Measurements from ENCODE around the gene AOPEP.

AOPEP gene

GRCh38 chr9:94881023-94881422, 154.5 kb downstream of the AOPEP start:
- Histone ChIP-seq H3K4me1 (ENCODE audit: control insufficient read depth, insufficient read depth, low read length) (no peaks in the 10 kb centered on the region), H3K4me3 (ENCODE audit: low read length) (no peak overlapping the region), H3K9ac (ENCODE audit: low read length) (no peak overlapping the region), H3K36me3 (ENCODE audit: control insufficient read depth, insufficient read depth, low read length) (no peaks in the 10 kb centered on the region), H3K27me3 (ENCODE audit: control insufficient read depth, insufficient read depth, low read length) (no peaks in the 10 kb centered on the region), H3K27ac (ENCODE audit: low read depth, low read length) (no peak overlapping the region)

- Histone ChIP-seq H3K4me3 (ENCODE audit: low read length) (no peak overlapping the region), H3K27ac (ENCODE audit: low read depth, low read length) (no peak overlapping the region), H3K4me1 (ENCODE audit: control insufficient read depth, insufficient read depth, low read length) (no peaks in the 10 kb centered on the region), H3K9ac (ENCODE audit: low read length) (no peak overlapping the region), H3K27me3 (ENCODE audit: control insufficient read depth, insufficient read depth, low read length) (no peaks in the 10 kb centered on the region), H3K36me3 (ENCODE audit: control insufficient read depth, insufficient read depth, low read length) (no peaks in the 10 kb centered on the region)
Measured at GRCh38 chr9:94881454-94881853, 155.0 kb downstream of the AOPEP start.

- no peaks in the 10 kb centered on the region for H3K4me1 ChIP-seq (ENCODE audit: control insufficient read depth, insufficient read depth, low read length)
- no peak overlapping the region for H3K9ac ChIP-seq (ENCODE audit: low read length)
- no peak overlapping the region for H3K27ac ChIP-seq (ENCODE audit: low read depth, low read length)
- H3K27me3 ChIP-seq (ENCODE audit: control insufficient read depth, insufficient read depth, low read length), result no peaks in the 10 kb centered on the region
- no peak overlapping the region for H3K4me3 ChIP-seq (ENCODE audit: low read length)
- no peaks in the 10 kb centered on the region for H3K36me3 ChIP-seq (ENCODE audit: control insufficient read depth, insufficient read depth, low read length)
Measured at GRCh38 chr9:94881940-94882339, 155.4 kb downstream of the AOPEP start.

GRCh38 chr9:94882966-94883641, 156.6 kb downstream of the AOPEP start:
- no peaks in the 10 kb centered on the region for H3K4me1 ChIP-seq (ENCODE audit: control insufficient read depth, insufficient read depth, low read length)
- no peaks in the 10 kb centered on the region for H3K27me3 ChIP-seq (ENCODE audit: control insufficient read depth, insufficient read depth, low read length)
- H3K9ac ChIP-seq (ENCODE audit: low read length), result no peak overlapping the region
- no peak overlapping the region for H3K27ac ChIP-seq (ENCODE audit: low read depth, low read length)
- H3K4me3 ChIP-seq (ENCODE audit: low read length), result no peak overlapping the region
- no peaks in the 10 kb centered on the region for H3K36me3 ChIP-seq (ENCODE audit: control insufficient read depth, insufficient read depth, low read length)

GRCh38 chr9:94885854-94886447, 159.5 kb downstream of the AOPEP start:
- H3K4me1 ChIP-seq (ENCODE audit: control insufficient read depth, insufficient read depth, low read length), result no peaks in the 10 kb centered on the region
- H3K36me3 ChIP-seq (ENCODE audit: control insufficient read depth, insufficient read depth, low read length), result no peaks in the 10 kb centered on the region
- no peak overlapping the region for H3K27ac ChIP-seq (ENCODE audit: low read depth, low read length)
- no peak overlapping the region for H3K9ac ChIP-seq (ENCODE audit: low read length)
- H3K27me3 ChIP-seq (ENCODE audit: control insufficient read depth, insufficient read depth, low read length), result no peaks in the 10 kb centered on the region
- no peak overlapping the region for H3K4me3 ChIP-seq (ENCODE audit: low read length)

GRCh38 chr9:94887721-94888120, 161.2 kb downstream of the AOPEP start:
- Histone ChIP-seq H3K36me3 (ENCODE audit: control insufficient read depth, insufficient read depth, low read length) (no peaks in the 10 kb centered on the region), H3K4me1 (ENCODE audit: control insufficient read depth, insufficient read depth, low read length) (no peaks in the 10 kb centered on the region), H3K4me3 (ENCODE audit: low read length) (no peak overlapping the region), H3K27ac (ENCODE audit: low read depth, low read length) (no peak overlapping the region), H3K27me3 (ENCODE audit: control insufficient read depth, insufficient read depth, low read length) (no peaks in the 10 kb centered on the region), H3K9ac (ENCODE audit: low read length) (no peak overlapping the region)

- H3K9ac ChIP-seq (ENCODE audit: low read length), result no peak overlapping the region
- no peak overlapping the region for H3K27ac ChIP-seq (ENCODE audit: low read depth, low read length)
- no peak overlapping the region for H3K4me3 ChIP-seq (ENCODE audit: low read length)
- H3K36me3 ChIP-seq (ENCODE audit: control insufficient read depth, insufficient read depth, low read length), result no peaks in the 10 kb centered on the region
- no peaks in the 10 kb centered on the region for H3K4me1 ChIP-seq (ENCODE audit: control insufficient read depth, insufficient read depth, low read length)
- no peaks in the 10 kb centered on the region for H3K27me3 ChIP-seq (ENCODE audit: control insufficient read depth, insufficient read depth, low read length)
Measured at GRCh38 chr9:94888775-94889174, 162.3 kb downstream of the AOPEP start.

GRCh38 chr9:94889628-94890027, 163.1 kb downstream of the AOPEP start:
- H3K4me3 ChIP-seq (ENCODE audit: low read length), result no peak overlapping the region
- H3K9ac ChIP-seq (ENCODE audit: low read length), result no peak overlapping the region
- H3K36me3 ChIP-seq (ENCODE audit: control insufficient read depth, insufficient read depth, low read length), result no peaks in the 10 kb centered on the region
- H3K27ac ChIP-seq (ENCODE audit: low read depth, low read length), result no peak overlapping the region
- H3K27me3 ChIP-seq (ENCODE audit: control insufficient read depth, insufficient read depth, low read length), result no peaks in the 10 kb centered on the region
- H3K4me1 ChIP-seq (ENCODE audit: control insufficient read depth, insufficient read depth, low read length), result no peaks in the 10 kb centered on the region

- Histone ChIP-seq H3K4me3 (ENCODE audit: low read length) (no peak overlapping the region), H3K27ac (ENCODE audit: low read depth, low read length) (no peak overlapping the region), H3K36me3 (ENCODE audit: control insufficient read depth, insufficient read depth, low read length) (no peaks in the 10 kb centered on the region), H3K9ac (ENCODE audit: low read length) (no peak overlapping the region), H3K4me1 (ENCODE audit: control insufficient read depth, insufficient read depth, low read length) (no peaks in the 10 kb centered on the region), H3K27me3 (ENCODE audit: control insufficient read depth, insufficient read depth, low read length) (no peaks in the 10 kb centered on the region)
Measured at GRCh38 chr9:94891183-94891582, 164.7 kb downstream of the AOPEP start.

GRCh38 chr9:94892675-94893074, 166.2 kb downstream of the AOPEP start:
- no peak overlapping the region for H3K4me3 ChIP-seq (ENCODE audit: low read length)
- H3K27ac ChIP-seq (ENCODE audit: low read depth, low read length), result no peak overlapping the region
- H3K36me3 ChIP-seq (ENCODE audit: control insufficient read depth, insufficient read depth, low read length), result no peaks in the 10 kb centered on the region
- H3K27me3 ChIP-seq (ENCODE audit: control insufficient read depth, insufficient read depth, low read length), result no peaks in the 10 kb centered on the region
- H3K9ac ChIP-seq (ENCODE audit: low read length), result no peak overlapping the region
- no peaks in the 10 kb centered on the region for H3K4me1 ChIP-seq (ENCODE audit: control insufficient read depth, insufficient read depth, low read length)

GRCh38 chr9:94894094-94894699, 167.7 kb downstream of the AOPEP start:
- no peaks in the 10 kb centered on the region for H3K27me3 ChIP-seq (ENCODE audit: control insufficient read depth, insufficient read depth, low read length)
- no peak overlapping the region for H3K4me3 ChIP-seq (ENCODE audit: low read length)
- H3K36me3 ChIP-seq (ENCODE audit: control insufficient read depth, insufficient read depth, low read length), result no peaks in the 10 kb centered on the region
- H3K4me1 ChIP-seq (ENCODE audit: control insufficient read depth, insufficient read depth, low read length), result no peaks in the 10 kb centered on the region
- no peak overlapping the region for H3K27ac ChIP-seq (ENCODE audit: low read depth, low read length)
- no peak overlapping the region for H3K9ac ChIP-seq (ENCODE audit: low read length)

GRCh38 chr9:94895668-94896067, 169.2 kb downstream of the AOPEP start:
- no peak overlapping the region for H3K9ac ChIP-seq (ENCODE audit: low read length)
- H3K36me3 ChIP-seq (ENCODE audit: control insufficient read depth, insufficient read depth, low read length), result no peaks in the 10 kb centered on the region
- no peaks in the 10 kb centered on the region for H3K27me3 ChIP-seq (ENCODE audit: control insufficient read depth, insufficient read depth, low read length)
- peaks cover 3% of the 10 kb centered on the region for H3K4me1 ChIP-seq (ENCODE audit: control insufficient read depth, insufficient read depth, low read length)
- no peak overlapping the region for H3K27ac ChIP-seq (ENCODE audit: low read depth, low read length)
- H3K4me3 ChIP-seq (ENCODE audit: low read length), result no peak overlapping the region

GRCh38 chr9:94896512-94896911, 170.0 kb downstream of the AOPEP start:
- peaks cover 8% of the 10 kb centered on the region for H3K4me1 ChIP-seq (ENCODE audit: control insufficient read depth, insufficient read depth, low read length)
- H3K27ac ChIP-seq (ENCODE audit: low read depth, low read length), result no peak overlapping the region
- H3K9ac ChIP-seq (ENCODE audit: low read length), result no peak overlapping the region
- H3K36me3 ChIP-seq (ENCODE audit: control insufficient read depth, insufficient read depth, low read length), result no peaks in the 10 kb centered on the region
- no peaks in the 10 kb centered on the region for H3K27me3 ChIP-seq (ENCODE audit: control insufficient read depth, insufficient read depth, low read length)
- H3K4me3 ChIP-seq (ENCODE audit: low read length), result no peak overlapping the region

Data from rectal smooth muscle tissue (tissue), 1 donor.